Measurements from ENCODE around the gene TTC34.

DNA sequence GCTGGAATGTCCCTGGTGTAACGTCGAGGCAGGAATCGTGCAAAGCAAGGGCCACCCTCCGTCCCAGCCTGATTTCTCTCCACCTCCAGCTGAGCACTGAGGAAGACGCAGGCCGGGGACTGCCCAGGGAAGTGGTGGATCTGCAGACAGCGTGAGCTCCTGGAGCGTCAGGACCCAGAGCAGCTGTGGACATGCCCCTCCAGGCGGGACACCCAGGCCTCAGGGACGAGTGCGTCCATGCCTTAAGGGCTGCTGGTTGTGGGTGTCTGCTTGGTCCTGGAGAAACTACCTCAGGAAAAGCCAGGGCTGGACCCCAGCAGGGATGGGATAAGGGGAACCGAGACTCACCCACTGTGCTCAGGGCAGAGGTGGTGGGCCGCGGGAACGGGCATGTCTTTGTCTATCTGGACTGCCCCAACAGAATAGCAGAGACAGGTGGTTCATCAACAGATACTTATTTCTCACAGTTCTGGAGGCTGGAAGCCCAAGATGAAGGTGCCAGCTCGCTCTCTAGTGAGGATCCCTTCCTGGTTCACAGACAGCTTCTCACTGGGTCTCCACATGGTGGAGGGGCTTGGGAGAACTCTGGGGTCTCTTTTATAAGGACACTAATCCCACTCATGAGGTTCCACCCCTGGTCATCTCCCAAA lies 162.9 kb downstream of the TTC34 start:
- TF ChIP-seq, protein P1, sequence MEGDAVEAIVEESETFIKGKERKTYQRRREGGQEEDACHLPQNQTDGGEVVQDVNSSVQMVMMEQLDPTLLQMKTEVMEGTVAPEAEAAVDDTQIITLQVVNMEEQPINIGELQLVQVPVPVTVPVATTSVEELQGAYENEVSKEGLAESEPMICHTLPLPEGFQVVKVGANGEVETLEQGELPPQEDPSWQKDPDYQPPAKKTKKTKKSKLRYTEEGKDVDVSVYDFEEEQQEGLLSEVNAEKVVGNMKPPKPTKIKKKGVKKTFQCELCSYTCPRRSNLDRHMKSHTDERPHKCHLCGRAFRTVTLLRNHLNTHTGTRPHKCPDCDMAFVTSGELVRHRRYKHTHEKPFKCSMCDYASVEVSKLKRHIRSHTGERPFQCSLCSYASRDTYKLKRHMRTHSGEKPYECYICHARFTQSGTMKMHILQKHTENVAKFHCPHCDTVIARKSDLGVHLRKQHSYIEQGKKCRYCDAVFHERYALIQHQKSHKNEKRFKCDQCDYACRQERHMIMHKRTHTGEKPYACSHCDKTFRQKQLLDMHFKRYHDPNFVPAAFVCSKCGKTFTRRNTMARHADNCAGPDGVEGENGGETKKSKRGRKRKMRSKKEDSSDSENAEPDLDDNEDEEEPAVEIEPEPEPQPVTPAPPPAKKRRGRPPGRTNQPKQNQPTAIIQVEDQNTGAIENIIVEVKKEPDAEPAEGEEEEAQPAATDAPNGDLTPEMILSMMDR (conservative IDR thresholded peaks at IDR 0.05 in 1 of 2, IDR thresholded peaks at IDR 0.05 in 1 of 2; ENCODE audit: extremely low read depth in 1 of 2, insufficient read depth in 1 of 2, low read depth in 1 of 2, low read length in 2 of 2), result no peak
- TF ChIP-seq EZH2 (IDR thresholded peaks at IDR 0.05; ENCODE audit: borderline replicate concordance, low read length), result no peak

Measured in mammary epithelial cell (primary cell).